ENCODE results near the gene IFI27L1.

IFI27L1 gene

DNA sequence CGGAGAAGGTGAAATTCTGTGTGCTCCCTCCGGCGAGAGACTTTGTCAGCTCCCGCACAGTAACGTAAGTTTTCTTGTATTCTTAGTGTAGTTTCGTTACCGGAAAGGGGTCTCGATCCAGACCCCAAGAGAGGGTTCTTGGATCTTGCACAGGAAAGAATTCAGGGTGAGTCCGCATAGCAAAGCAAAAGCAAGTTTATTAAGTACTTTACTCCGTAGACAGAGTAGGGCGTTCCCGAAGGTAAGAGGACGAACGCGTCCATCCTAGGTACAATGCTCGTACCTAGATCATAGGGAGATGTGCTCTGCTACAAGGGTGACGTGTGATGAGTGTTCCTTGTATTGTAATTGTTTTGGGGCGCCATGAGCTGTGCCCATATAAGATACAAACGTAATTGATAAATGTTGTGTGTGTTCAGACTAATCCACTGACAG is 293 bp downstream of the IFI27L1 start:
- no peak for DNase-seq

GRCh38 chr14:94087891-94088290 is 6.8 kb downstream of the IFI27L1 start:
- DNase-seq: no peak

GRCh38 chr14:94088516-94088915 is 7.4 kb downstream of the IFI27L1 start:
- no peak for DNase-seq

DNA sequence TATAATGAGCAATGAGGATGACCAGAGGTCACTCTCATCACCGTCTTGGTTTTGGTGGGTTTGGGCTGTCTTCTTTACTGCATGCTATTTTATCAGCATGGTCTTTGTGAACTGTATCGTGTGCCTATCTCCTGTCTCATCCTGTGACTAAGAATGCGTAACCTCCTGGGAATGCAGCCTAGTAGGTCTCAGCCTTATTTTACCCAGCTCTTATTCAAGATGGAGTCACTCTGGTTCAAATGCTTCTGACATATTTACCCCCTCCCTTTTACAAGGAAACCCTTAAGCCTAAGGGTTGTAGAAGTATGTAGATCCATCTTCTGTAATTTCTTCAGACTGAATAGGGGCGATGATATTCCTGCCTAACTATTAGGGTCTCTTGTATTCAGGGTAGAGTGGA is 8.4 kb downstream of the IFI27L1 start:
- no peak for DNase-seq

- no peak for DNase-seq
Observed at GRCh38 chr14:94093418-94093817, 12.3 kb downstream of the IFI27L1 start.

- no peak for DNase-seq
Observed at GRCh38 chr14:94097091-94097490, 16.0 kb downstream of the IFI27L1 start.

- no peak for DNase-seq
Observed at GRCh38 chr14:94098326-94098992, 17.3 kb downstream of the IFI27L1 start.

DNA sequence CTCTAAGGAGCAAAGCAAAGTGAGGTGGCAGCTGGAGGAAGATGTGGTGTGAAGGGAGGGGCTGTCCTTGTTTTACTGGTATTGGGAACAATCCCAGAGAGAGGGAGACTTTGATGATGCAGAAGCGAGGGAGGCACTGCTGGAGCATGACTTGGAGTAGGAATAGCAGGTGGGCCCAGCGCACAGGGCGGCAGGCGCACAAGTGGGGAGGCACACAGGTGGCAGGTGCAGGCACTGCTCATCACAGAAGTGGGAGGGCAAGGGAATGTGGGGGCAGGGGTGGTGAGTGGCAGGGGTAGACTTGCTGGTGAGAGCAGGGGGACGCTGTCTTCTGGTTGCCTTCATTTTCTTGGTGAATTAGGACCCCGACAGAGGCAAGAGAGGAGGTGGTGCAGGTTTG is 17.9 kb downstream of the IFI27L1 start:
- DNase-seq: no peak

DNA sequence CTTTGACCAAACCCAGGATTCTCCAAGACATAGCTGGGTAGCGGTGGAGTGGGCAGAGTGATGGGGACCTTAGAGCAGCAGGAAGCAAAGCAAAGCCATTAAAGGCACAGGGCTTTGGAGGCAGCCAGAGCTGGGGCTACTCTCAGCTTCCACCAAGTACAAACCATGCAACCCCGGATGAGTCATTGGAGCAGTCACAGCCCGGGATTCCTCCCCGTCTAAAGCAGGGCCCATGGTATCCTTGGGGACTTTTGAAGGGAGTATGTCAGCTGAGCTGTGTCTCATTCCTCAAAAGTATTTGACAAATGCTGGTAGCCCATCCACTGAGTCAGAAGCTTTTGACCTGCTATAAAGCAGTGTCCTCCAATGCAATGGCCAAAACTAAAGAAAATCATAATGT is 19.7 kb downstream of the IFI27L1 start:
- no peak for DNase-seq

DNA sequence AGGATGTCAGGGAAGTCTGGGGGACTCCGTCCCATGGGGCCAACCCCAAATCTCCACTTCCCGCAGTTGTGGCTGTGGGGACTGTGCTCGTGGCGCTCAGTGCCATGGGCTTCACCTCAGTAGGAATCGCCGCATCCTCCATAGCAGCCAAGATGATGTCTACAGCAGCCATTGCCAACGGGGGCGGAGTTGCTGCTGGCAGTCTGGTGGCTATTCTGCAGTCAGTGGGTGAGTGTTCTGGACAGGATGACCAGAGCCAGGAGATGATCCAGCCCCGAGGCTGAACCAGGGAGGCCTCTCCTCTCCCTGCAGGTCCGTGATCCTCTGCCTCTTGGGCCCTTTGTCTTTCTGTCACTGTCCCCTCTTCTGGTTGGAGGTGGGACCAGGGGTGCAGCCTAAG is 20.6 kb downstream of the IFI27L1 start:
- DNase-seq: no peak

- DNase-seq: no peak
Observed at GRCh38 chr14:94102768-94103482, 21.8 kb downstream of the IFI27L1 start.

DNA sequence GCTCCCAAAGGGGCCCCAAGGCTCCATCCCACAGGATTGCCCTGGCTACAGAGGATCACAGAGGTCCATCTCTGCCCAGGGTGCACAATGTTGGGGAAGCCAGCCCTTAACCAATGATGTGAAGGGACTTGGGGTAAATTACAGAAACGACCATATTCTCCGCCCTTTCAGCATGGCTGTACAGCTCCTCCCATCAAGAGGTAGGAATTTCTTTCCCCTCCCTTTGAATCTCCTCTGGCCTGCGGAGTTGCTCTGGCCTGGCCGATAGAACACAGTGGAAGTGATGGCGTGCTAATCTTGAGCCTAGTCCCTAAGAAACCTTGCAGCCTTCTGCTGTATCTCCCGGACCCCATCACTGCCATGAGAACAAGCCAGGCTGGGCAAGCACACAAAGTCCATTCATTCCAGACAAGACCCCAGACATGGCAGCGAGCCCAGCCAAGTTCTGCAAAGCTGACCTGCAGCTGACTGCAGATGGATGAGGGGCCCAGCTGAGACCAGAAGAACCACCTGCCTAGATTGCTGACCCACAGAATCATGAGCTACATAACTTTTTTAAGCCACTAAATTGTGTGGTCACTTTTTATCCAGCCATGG is 22.5 kb downstream of the IFI27L1 start:
- no peak for DNase-seq

DNA sequence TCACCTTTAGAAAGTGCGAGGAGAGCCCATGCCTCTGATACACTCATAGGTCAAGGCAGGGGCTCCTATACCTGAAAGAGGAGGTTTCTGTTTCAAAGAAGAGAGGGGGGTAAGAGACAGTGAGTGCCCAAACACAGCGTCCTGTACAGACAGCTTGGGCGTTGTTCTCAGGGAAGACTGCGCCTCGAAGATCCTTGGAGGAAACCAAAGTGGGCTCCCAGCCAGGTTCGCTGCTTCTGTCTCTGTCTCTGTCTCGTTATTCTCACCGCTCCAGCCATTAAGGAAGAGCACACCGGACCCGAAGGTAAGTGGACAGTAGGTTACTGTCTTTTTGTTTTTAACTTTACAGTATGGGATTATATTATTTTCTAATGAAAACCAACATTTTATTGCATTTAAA is 23.6 kb downstream of the IFI27L1 start:
- no peak for DNase-seq

DNA sequence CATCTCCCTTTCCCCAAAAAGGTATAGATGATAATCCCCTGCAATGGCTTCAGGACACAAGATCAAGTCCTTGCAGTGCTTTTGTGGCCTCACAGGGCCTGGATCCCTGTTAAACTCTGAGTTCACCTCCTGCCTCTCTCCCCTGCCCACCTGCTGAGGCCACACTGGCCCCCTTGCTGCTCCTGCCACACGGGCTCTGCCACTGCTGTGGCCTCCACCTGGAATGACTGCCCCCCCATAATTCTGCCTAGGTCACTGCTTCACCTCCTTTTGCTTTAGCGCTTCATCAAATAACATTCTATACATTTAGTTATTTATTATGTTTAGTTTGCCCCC is 28.8 kb downstream of the IFI27L1 start:
- no peak for DNase-seq

- DNase-seq: no peak
Observed at GRCh38 chr14:94110552-94111181, 29.6 kb downstream of the IFI27L1 start, which contains the start of gene IFI27. IFI27 (plus strand) TSS chr14:94110736.

DNA sequence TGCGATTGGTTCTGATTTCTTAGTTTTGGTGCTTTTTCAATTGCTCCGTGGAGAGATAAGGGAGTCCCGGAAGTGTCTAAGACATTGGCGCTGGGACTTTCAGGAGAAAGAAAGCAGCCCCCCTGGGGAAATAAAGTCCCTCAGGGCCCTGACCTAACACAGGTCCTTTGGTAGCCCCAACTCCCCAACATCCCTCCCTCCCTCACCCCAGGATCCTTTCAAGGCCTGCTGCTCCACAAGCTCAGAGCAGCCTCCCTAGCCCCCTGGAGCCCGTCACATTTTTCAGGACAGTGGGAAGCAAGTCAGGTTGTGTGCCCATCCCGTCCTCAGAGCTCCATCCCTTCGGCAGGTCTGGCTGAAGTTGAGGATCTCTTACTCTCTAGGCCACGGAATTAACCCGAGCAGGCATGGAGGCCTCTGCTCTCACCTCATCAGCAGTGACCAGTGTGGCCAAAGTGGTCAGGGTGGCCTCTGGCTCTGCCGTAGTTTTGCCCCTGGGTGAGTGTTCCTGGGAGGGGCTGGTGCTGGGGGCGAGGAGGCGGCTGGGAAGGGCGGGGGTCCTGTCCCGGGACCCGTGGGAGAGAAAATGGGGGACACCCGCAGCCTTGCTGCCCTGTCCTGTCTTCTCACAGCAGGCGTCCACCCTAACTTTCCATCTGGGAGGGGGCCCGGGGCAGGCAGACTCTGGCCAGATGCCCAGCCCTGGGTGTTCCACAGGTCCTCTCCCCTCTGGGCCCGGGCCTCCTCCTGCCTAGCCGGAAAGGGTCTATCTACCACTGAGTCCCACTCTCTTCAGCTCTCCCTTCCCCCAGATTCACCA is 30.4 kb downstream of the IFI27L1 start:
- DNase-seq: no peak

GRCh38 chr14:94112513-94113063 is 31.5 kb downstream of the IFI27L1 start:
- DNase-seq: no peak

- no peak for DNase-seq
Observed at GRCh38 chr14:94113073-94113472, 32.0 kb downstream of the IFI27L1 start.

- DNase-seq: no peak
Observed at GRCh38 chr14:94113490-94113889, 32.4 kb downstream of the IFI27L1 start.

- no peak for DNase-seq
Observed at GRCh38 chr14:94113908-94114588, 32.9 kb downstream of the IFI27L1 start.

GRCh38 chr14:94114589-94115057 is 33.5 kb downstream of the IFI27L1 start:
- no peak for DNase-seq

DNA sequence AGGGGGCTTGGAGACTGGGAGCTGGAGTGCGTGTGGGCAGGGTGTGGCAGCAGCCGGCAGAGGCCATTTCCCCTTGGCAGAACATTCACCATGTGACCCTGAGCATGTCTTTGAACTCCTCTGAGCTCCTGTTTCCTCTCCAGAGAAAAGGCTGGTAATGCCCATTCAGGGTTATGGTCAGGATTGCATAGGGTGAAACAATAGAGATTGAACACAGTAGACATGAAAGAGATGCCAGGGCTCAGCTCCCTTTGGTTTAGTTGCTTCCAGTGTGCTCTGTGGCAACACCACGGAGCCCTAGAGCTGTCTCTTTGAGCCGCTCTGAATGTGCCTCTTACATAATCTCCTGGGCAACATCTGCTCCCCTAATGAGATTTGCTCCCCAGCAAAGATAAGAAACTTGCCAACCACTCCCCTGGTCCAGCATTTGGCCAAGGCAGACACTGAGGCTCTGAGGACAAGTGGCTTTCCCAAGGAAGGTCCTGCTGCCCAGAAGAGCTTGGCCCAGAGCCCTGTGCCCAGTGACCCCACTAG is 34.0 kb downstream of the IFI27L1 start:
- no peak for DNase-seq

All from NCI-H345 (cell line).